Loucy (cell line): ENCODE results near the gene NDUFAF2.

Source experiments
- H2AFZ ChIP-seq: fragments of 200-600 bp; sonication (generic); 2 replicates; pipeline ENCODE4 v1.6.0; 2016; ENCODE audit warnings: antibody characterized with exemption, mild to moderate bottlenecking, low read length, moderate library complexity
- H3F3A ChIP-seq: fragments of 200-600 bp; 2 replicates; pipeline ENCODE4 v1.6.0; 2016; ENCODE audit warnings: antibody characterized with exemption, low read depth, mild to moderate bottlenecking
- H3K27me3 ChIP-seq: fragments of 200-600 bp; sonication (generic); 2 replicates; pipeline ENCODE4 v1.6.1; 2014; ENCODE audit warnings: low read length, mild to moderate bottlenecking; ENCODE audit not compliant: insufficient read depth, poor library complexity, severe bottlenecking
- H3K36me3 ChIP-seq: fragments of 200-600 bp; sonication (generic); 2 replicates; pipeline ENCODE4 v1.6.1; 2016; ENCODE audit warnings: low read length; ENCODE audit not compliant: insufficient read depth
- H3K4me1 ChIP-seq: fragments of 200-600 bp; sonication (generic); 2 replicates; pipeline ENCODE4 v1.5.1; 2014; ENCODE audit warnings: low read length, mild to moderate bottlenecking; ENCODE audit not compliant: insufficient read depth, poor library complexity, severe bottlenecking
- H3K4me2 ChIP-seq: fragments of 200-600 bp; sonication (generic); 2 replicates; pipeline ENCODE4 v1.6.0; 2014; ENCODE audit warnings: antibody characterized with exemption, low read length, low read depth, mild to moderate bottlenecking; ENCODE audit not compliant: poor library complexity, severe bottlenecking
- H3K4me3 ChIP-seq: fragments of 200-600 bp; sonication (generic); 2 replicates; pipeline ENCODE4 v1.5.1; 2014; ENCODE audit warnings: low read length, mild to moderate bottlenecking, mixed read lengths; ENCODE audit not compliant: poor library complexity, severe bottlenecking
- H3K79me2 ChIP-seq: fragments of 200-600 bp; sonication (generic); 2 replicates; pipeline ENCODE4 v1.6.1; 2014; ENCODE audit warnings: low read length; ENCODE audit not compliant: insufficient read depth
- H3K9ac ChIP-seq: fragments of 200-600 bp; sonication (generic); 2 replicates; pipeline ENCODE4 v1.6.0; 2014; ENCODE audit warnings: mild to moderate bottlenecking, low read depth, low read length, moderate library complexity; ENCODE audit not compliant: poor library complexity, severe bottlenecking
- H3K9me2 ChIP-seq: fragments of 200-600 bp; sonication (generic); replicated peaks from 2 replicates; pipeline ENCODE4 v1.6.1; 2016; ENCODE audit warnings: low read depth, low read length, mixed read lengths
- H3K9me3 ChIP-seq: fragments of 200-600 bp; sonication (generic); 2 replicates; pipeline ENCODE4 v1.6.1; 2014; ENCODE audit warnings: mild to moderate bottlenecking, antibody characterized with exemption, low read length, low read depth; ENCODE audit not compliant: insufficient read depth
- H4K20me1 ChIP-seq: fragments of 200-600 bp; sonication (generic); 2 replicates; pipeline ENCODE4 v1.6.0; 2014; ENCODE audit warnings: antibody characterized with exemption, low read length, mild to moderate bottlenecking; ENCODE audit not compliant: insufficient read depth, poor library complexity, severe bottlenecking
- CTCF ChIP-seq: fragments of 200-600 bp; sonication (generic); conservative IDR thresholded peaks from 2 replicates; pipeline ENCODE4 v1.5.1; 2014; ENCODE audit warnings: mild to moderate bottlenecking, antibody characterized with exemption, low read length
- EZH2phosphoT487 ChIP-seq: fragments of 200-600 bp; IDR thresholded peaks from 2 replicates; pipeline ENCODE4 v1.6.1; 2018; ENCODE audit warnings: antibody characterized with exemption, mild to moderate bottlenecking, moderate library complexity, borderline replicate concordance

The NDUFAF2 gene

GRCh38 chr5:61001647-61002046, 56.6 kb downstream of the NDUFAF2 start:
- Histone ChIP-seq H3K9me2 (no peaks in the 10 kb centered on the region), H3K79me2 (no peaks in the 10 kb centered on the region), H3K9me3 (no peaks in the 10 kb centered on the region), H3K4me1 (no peaks in the 10 kb centered on the region), H3K4me3 (no peak overlapping the region), H3K27me3 (no peaks in the 10 kb centered on the region), H3K36me3 (no peaks in the 10 kb centered on the region), H2AFZ (no peak overlapping the region), H4K20me1 (no peaks in the 10 kb centered on the region), H3K4me2 (no peak overlapping the region), H3F3A (no peaks in the 10 kb centered on the region), H3K9ac (no peak overlapping the region)
- TF ChIP-seq CTCF = no peak
- no peak for TF ChIP-seq EZH2phosphoT487

DNA sequence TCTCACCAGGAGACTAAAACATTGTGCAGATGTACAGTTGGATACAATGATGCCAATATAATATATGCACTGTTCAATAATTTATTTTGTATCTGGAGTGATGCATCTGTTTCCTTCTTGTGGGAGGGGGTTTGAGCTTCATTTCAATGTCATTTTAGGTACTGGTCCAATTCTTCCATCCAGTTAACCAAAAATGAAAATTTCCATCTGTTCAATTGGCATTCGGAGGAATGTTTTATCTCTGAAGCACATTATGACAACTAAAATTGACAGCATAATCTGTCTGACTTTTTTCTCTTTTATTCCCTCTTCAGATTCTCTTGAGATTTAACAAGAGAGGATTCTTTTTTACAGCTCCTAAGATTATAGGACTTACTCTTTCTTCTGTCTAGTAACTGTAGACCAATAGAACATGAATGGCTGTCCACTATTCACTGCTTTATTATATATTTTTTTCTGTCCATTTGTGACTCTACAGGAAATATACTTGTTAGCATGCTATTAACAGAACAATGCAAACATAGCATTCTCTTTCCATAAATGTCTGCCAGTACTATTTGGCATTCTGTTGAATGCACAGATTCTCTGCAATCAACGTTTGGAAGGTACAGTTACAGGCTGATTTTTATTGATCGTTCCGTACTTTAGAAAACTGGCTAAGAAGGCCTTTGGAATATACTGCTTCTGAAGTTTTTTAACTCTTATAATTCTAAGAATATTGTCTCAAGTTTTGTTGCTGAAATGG, 57.8 kb downstream of the NDUFAF2 start:
- Histone ChIP-seq H3K9me2 (no peaks in the 10 kb centered on the region), H3K9ac (no peak overlapping the region), H3F3A (no peaks in the 10 kb centered on the region), H3K4me3 (no peak overlapping the region), H3K4me2 (no peak overlapping the region), H2AFZ (no peak overlapping the region), H3K36me3 (no peaks in the 10 kb centered on the region), H3K79me2 (no peaks in the 10 kb centered on the region), H3K27me3 (no peaks in the 10 kb centered on the region), H4K20me1 (no peaks in the 10 kb centered on the region), H3K9me3 (no peaks in the 10 kb centered on the region), H3K4me1 (no peaks in the 10 kb centered on the region)
- TF ChIP-seq EZH2phosphoT487 (no peak), CTCF (no peak)

- Histone ChIP-seq H3F3A (no peaks in the 10 kb centered on the region), H3K79me2 (no peaks in the 10 kb centered on the region), H4K20me1 (no peaks in the 10 kb centered on the region), H3K9me3 (no peaks in the 10 kb centered on the region), H3K4me2 (no peak overlapping the region), H3K9ac (no peak overlapping the region), H3K4me3 (no peak overlapping the region), H3K36me3 (no peaks in the 10 kb centered on the region), H3K9me2 (no peaks in the 10 kb centered on the region), H3K4me1 (no peaks in the 10 kb centered on the region), H2AFZ (no peak overlapping the region), H3K27me3 (no peaks in the 10 kb centered on the region)
- TF ChIP-seq EZH2phosphoT487 (no peak), CTCF (no peak)
Measured at GRCh38 chr5:61004448-61004847, 59.4 kb downstream of the NDUFAF2 start.
